ENCODE measurements around the gene TMEM164.

DNA sequence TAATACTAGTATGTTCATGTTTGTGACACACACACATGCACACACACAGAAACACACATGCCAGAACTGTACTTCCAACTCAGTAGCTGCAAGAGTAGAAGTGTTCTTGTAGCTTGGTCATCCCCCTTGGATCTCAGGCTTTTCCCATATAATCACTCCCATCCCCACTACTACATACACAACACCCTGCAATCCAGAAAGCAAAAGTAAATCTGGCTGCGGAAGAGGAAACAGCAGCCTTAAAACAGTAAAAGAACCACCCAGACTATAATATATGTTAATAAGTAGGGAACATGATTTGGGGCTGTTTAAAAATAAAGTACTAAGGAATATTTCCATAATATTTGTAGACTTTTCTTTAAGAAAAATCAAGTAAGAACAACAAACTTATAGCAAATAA, 211.8 kb downstream of the TMEM164 start:
- TF ChIP-seq, protein P1, sequence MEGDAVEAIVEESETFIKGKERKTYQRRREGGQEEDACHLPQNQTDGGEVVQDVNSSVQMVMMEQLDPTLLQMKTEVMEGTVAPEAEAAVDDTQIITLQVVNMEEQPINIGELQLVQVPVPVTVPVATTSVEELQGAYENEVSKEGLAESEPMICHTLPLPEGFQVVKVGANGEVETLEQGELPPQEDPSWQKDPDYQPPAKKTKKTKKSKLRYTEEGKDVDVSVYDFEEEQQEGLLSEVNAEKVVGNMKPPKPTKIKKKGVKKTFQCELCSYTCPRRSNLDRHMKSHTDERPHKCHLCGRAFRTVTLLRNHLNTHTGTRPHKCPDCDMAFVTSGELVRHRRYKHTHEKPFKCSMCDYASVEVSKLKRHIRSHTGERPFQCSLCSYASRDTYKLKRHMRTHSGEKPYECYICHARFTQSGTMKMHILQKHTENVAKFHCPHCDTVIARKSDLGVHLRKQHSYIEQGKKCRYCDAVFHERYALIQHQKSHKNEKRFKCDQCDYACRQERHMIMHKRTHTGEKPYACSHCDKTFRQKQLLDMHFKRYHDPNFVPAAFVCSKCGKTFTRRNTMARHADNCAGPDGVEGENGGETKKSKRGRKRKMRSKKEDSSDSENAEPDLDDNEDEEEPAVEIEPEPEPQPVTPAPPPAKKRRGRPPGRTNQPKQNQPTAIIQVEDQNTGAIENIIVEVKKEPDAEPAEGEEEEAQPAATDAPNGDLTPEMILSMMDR (conservative IDR thresholded peaks at IDR 0.05), result no peak
- no peak for TF ChIP-seq ZFX (IDR thresholded peaks at IDR 0.05)

Data from C4-2B (cell line).